Fibroblast of lung (primary cell): ENCODE results near the gene ARHGEF7. TPM values are rescaled to one million over a fixed set of nuclear protein-coding genes. Genes with fewer than 3 reads are reported as not detected.
A peak's percentile ranks its signal among the peaks of the same experiment; 100 is the strongest.

Experiments
- DNase-seq, 2 donors: peaks; one replicate each; pipeline versions ENCODE4 v3.0.0 to v3.0.0-alpha.2; 2010; ENCODE audit warnings: low read depth in 2 of 2
- H2AFZ ChIP-seq: 2 replicates; pipeline ENCODE4 v1.5.1; 2012; ENCODE audit warnings: low read length, control low read depth, inconsistent platforms
- H3K27ac ChIP-seq: 2 replicates; pipeline ENCODE4 v1.5.1; 2011; ENCODE audit warnings: low read length, control low read depth; ENCODE audit not compliant: insufficient read depth
- H3K27me3 ChIP-seq: 2 replicates; pipeline ENCODE4 v1.5.1; 2011; ENCODE audit warnings: mild to moderate bottlenecking, low read length; ENCODE audit not compliant: control insufficient read depth, insufficient read depth
- H3K36me3 ChIP-seq: 2 replicates; pipeline ENCODE4 v1.5.1; 2011; ENCODE audit warnings: low read length; ENCODE audit not compliant: control insufficient read depth, insufficient read depth
- H3K4me1 ChIP-seq: 2 replicates; pipeline ENCODE4 v1.5.1; 2011; ENCODE audit warnings: low read length; ENCODE audit not compliant: control insufficient read depth, insufficient read depth; ENCODE audit errors: extremely low read depth
- H3K4me2 ChIP-seq: 2 replicates; pipeline ENCODE4 v1.5.1; 2011; ENCODE audit warnings: low read length, control low read depth; ENCODE audit not compliant: insufficient read depth; ENCODE audit errors: extremely low read depth
- H3K4me3 ChIP-seq, 4 experiments: fragments of 200-600 bp in 1 of 4; sonication (generic) in 1 of 4; replicated peaks in 1 of 4; 2 replicates each; pipeline ENCODE4 v1.5.1; 2011 to 2016; ENCODE audit warnings: low read length in 4 of 4, low read depth in 3 of 4, mild to moderate bottlenecking in 3 of 4, control low read depth in 2 of 4, inconsistent platforms in 1 of 4, mixed read lengths in 1 of 4; ENCODE audit not compliant: insufficient read depth in 1 of 4; ENCODE audit errors: control extremely low read depth in 1 of 4
- H3K79me2 ChIP-seq: 2 replicates; pipeline ENCODE4 v1.5.1; 2012; ENCODE audit warnings: mild to moderate bottlenecking, low read length, inconsistent platforms; ENCODE audit not compliant: control insufficient read depth, insufficient read depth
- H3K9ac ChIP-seq: 2 replicates; pipeline ENCODE4 v1.5.1; 2011; ENCODE audit warnings: mild to moderate bottlenecking, low read length, control low read depth; ENCODE audit not compliant: insufficient read depth
- H3K9me3 ChIP-seq: 2 replicates; pipeline ENCODE4 v1.5.1; 2012; ENCODE audit warnings: low read depth, low read length; ENCODE audit not compliant: control insufficient read depth, insufficient read depth
- H4K20me1 ChIP-seq: 2 replicates; pipeline ENCODE4 v1.5.1; 2011; ENCODE audit warnings: low read length; ENCODE audit not compliant: control insufficient read depth, insufficient read depth; ENCODE audit errors: extremely low read depth
- EZH2 ChIP-seq: IDR thresholded peaks from 2 replicates; pipeline ENCODE4 v1.5.1; 2012; ENCODE audit warnings: low read length, control low read depth, mild to moderate bottlenecking; ENCODE audit errors: missing control alignments
- polyA plus RNA-seq, 2 donors: library from polyadenylated mRNA; depleted of rRNA in 1 of 2; stranded (reverse) in 1 of 2; unstranded in 1 of 2; fragments of >200 nt; gene quantifications; 2 replicates each; pipeline ENCODE4 v1.2.1, GENCODE V29; 2011 to 2012; ENCODE audit warnings: missing spikeins in 1 of 2
- total RNA-seq: library from RNA; depleted of rRNA; stranded (reverse); fragments of >200 nt; gene quantifications from 2 replicates; pipeline ENCODE4 v1.2.1, GENCODE V29; 2014
- TF ChIP-seq, protein P1 (sequence below), 2 donors: IDR thresholded peaks in 1 of 2; conservative IDR thresholded peaks in 1 of 2; 1 replicate in 1 of 2; 2 replicates in 1 of 2; pipeline ENCODE4 v1.5.1; 2011 to 2012; ENCODE audit warnings: low read length in 2 of 2, control low read depth in 1 of 2, inconsistent platforms in 1 of 2, low read depth in 1 of 2, mild to moderate bottlenecking in 1 of 2

Gene ARHGEF7
- total and polyA plus RNA-seq, 2 donors (not counting 1 experiment from before 2014, with no cell fraction given), result 29.1 to 42.8 TPM

DNA sequence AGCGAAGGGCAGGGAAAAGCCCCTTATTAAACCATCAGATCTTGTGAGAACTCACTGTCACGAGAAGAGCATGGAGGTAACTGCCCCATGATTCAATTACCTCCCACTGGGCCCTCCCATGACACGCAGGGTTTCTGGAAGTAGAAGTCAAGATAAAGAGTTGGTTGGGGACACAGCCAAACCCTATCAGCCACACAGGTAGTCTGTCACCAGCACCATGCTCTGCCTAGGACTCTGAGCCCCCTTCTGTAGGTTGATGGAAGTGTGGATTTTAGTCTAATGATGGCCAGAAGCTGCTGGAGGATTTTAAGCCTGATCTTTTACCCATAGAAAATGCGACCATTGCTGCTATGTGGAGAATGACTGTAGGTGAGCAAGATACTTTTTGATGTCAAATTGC, 60.8 kb downstream of the ARHGEF7 start:
- peaks cover 1% of the 10 kb centered on the region for H3K36me3 ChIP-seq
- no peak overlapping the region for H2AFZ ChIP-seq
- H3K9ac ChIP-seq, result no peak overlapping the region
- H4K20me1 ChIP-seq, result no peaks in the 10 kb centered on the region
- no peak overlapping the region for H3K4me3 ChIP-seq
- H3K9me3 ChIP-seq, result no peaks in the 10 kb centered on the region
- no peak overlapping the region for H3K4me2 ChIP-seq
- no peak overlapping the region for H3K27ac ChIP-seq
- TF ChIP-seq, protein P1, sequence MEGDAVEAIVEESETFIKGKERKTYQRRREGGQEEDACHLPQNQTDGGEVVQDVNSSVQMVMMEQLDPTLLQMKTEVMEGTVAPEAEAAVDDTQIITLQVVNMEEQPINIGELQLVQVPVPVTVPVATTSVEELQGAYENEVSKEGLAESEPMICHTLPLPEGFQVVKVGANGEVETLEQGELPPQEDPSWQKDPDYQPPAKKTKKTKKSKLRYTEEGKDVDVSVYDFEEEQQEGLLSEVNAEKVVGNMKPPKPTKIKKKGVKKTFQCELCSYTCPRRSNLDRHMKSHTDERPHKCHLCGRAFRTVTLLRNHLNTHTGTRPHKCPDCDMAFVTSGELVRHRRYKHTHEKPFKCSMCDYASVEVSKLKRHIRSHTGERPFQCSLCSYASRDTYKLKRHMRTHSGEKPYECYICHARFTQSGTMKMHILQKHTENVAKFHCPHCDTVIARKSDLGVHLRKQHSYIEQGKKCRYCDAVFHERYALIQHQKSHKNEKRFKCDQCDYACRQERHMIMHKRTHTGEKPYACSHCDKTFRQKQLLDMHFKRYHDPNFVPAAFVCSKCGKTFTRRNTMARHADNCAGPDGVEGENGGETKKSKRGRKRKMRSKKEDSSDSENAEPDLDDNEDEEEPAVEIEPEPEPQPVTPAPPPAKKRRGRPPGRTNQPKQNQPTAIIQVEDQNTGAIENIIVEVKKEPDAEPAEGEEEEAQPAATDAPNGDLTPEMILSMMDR (conservative IDR thresholded peaks at IDR 0.05 in 1 of 2, IDR thresholded peaks at IDR 0.05 in 1 of 2; ENCODE audit: low read depth in 1 of 2, low read length in 2 of 2), result no peak
- no peak for TF ChIP-seq EZH2
- H3K79me2 ChIP-seq, result peaks cover 57% of the 10 kb centered on the region
- H3K4me1 ChIP-seq, result peaks cover 4% of the 10 kb centered on the region
- no peak for DNase-seq
- H3K27me3 ChIP-seq, result no peaks in the 10 kb centered on the region

- Histone ChIP-seq H3K27me3 (no peaks in the 10 kb centered on the region), H3K27ac (no peak overlapping the region), H4K20me1 (no peaks in the 10 kb centered on the region), H3K36me3 (peaks cover 1% of the 10 kb centered on the region), H3K4me1 (peaks cover 4% of the 10 kb centered on the region), H3K4me2 (no peak overlapping the region), H3K9ac (no peak overlapping the region), H3K9me3 (no peaks in the 10 kb centered on the region), H2AFZ (no peak overlapping the region), H3K79me2 (peaks cover 60% of the 10 kb centered on the region), H3K4me3 (no peak overlapping the region)
- DNase-seq, result no peak
- no peak for TF ChIP-seq EZH2
- TF ChIP-seq, protein P1 (conservative IDR thresholded peaks at IDR 0.05 in 1 of 2, IDR thresholded peaks at IDR 0.05 in 1 of 2; ENCODE audit: low read depth in 1 of 2, low read length in 2 of 2), result no peak
These were observed 61.3 kb downstream of the ARHGEF7 start for GRCh38 chr13:111176421-111176820.

DNA sequence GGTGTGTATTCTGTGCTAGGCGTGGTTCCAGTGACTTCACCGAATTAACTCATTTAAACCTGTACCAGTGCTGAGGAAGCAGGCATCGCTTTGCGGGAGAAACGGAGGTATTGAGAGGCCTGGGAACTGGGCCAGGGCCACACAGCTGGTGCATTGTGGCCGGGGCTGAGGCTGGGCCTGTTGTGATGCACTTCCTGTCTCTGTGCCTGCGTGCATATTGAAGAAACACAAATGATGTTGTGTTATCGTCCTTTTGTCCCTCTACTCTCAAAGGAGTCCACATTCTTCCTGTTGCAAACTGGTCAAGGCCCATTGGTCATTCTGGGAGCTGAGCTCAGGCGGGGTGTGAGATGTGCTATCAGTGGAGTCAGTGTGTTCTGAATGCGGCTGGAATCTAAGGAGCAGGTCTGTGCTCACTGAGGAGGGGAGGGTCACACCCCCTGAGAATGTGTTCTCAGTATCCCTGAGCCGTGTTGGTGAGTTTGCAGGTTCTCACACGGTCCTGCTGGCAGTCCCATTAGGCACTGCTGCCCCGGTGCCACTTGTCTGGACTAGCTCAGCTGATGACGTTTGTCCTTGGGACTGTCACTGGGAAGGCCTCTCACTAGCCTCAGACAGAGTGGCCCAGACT, 62.1 kb downstream of the ARHGEF7 start:
- DNase-seq, result peak; percentile 48 to 86
- Histone ChIP-seq H3K4me3 (no peak overlapping the region), H2AFZ (no peak overlapping the region), H3K9ac (no peak overlapping the region), H3K27ac (peak overlapping the region; percentile 41), H3K36me3 (peaks cover 1% of the 10 kb centered on the region), H3K27me3 (no peaks in the 10 kb centered on the region), H3K9me3 (no peaks in the 10 kb centered on the region), H3K4me2 (no peak overlapping the region), H3K79me2 (peaks cover 64% of the 10 kb centered on the region), H4K20me1 (no peaks in the 10 kb centered on the region), H3K4me1 (peaks cover 4% of the 10 kb centered on the region)
- no peak for TF ChIP-seq EZH2
- TF ChIP-seq, protein P1 (conservative IDR thresholded peaks at IDR 0.05 in 1 of 2, IDR thresholded peaks at IDR 0.05 in 1 of 2; ENCODE audit: low read depth in 1 of 2, low read length in 2 of 2), result no peak
